ENCODE measurements around the gene ASMT. TPM values are rescaled to one million over a fixed set of nuclear protein-coding genes. Genes with fewer than 3 reads are reported as not detected.

Gene ASMT
- total RNA-seq, 1 experiment from 2014 or later: not detected

Other genes with a start within 250 kb of the ASMT start
- gene SLC25A6, start 222.9 kb upstream of the ASMT start, total RNA-seq (2014; rRNA removed): 248 and 328 TPM in 2 replicates
- gene ASMTL, start 162.2 kb upstream of the ASMT start, total RNA-seq (2014; rRNA removed): 11.5 and 15.1 TPM in 2 replicates
- under 0.01 TPM in 1 of 2 replicates, not detected in the other for gene P2RY8, start 77.9 kb upstream of the ASMT start, total RNA-seq (2014; rRNA removed)
- 29.3 and 31.5 TPM in 2 replicates for gene AKAP17A, start 23.5 kb upstream of the ASMT start, total RNA-seq (2014; rRNA removed)

All from LHCN-M2 (cell line).